ENCODE data around the gene RTP1.

DNA sequence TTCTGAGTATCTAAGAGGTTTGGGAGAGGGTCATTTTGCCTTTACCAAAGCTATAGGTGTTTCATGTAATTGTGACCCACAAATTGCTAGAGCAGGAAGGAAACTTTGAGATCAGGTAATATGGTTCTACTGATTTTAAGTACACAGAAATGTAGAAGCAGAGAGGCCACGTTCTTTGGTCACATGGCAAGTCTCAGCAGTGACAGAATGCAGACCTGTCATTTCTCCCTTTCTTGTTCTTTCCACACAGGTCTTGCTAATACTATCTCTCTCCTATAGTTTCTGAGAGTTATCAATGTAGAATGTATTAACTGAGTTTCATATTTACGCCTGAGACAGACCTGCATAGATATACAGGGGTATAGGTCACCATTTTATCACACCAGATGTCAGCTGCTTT, 10.9 kb upstream of the RTP1 start:
- TF ChIP-seq, protein P1, sequence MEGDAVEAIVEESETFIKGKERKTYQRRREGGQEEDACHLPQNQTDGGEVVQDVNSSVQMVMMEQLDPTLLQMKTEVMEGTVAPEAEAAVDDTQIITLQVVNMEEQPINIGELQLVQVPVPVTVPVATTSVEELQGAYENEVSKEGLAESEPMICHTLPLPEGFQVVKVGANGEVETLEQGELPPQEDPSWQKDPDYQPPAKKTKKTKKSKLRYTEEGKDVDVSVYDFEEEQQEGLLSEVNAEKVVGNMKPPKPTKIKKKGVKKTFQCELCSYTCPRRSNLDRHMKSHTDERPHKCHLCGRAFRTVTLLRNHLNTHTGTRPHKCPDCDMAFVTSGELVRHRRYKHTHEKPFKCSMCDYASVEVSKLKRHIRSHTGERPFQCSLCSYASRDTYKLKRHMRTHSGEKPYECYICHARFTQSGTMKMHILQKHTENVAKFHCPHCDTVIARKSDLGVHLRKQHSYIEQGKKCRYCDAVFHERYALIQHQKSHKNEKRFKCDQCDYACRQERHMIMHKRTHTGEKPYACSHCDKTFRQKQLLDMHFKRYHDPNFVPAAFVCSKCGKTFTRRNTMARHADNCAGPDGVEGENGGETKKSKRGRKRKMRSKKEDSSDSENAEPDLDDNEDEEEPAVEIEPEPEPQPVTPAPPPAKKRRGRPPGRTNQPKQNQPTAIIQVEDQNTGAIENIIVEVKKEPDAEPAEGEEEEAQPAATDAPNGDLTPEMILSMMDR (IDR thresholded peaks at IDR 0.05): no peak
- TF ChIP-seq SMC3 (IDR thresholded peaks at IDR 0.05; ENCODE audit: low read depth, low read length): no peak
- TF ChIP-seq, protein P2, sequence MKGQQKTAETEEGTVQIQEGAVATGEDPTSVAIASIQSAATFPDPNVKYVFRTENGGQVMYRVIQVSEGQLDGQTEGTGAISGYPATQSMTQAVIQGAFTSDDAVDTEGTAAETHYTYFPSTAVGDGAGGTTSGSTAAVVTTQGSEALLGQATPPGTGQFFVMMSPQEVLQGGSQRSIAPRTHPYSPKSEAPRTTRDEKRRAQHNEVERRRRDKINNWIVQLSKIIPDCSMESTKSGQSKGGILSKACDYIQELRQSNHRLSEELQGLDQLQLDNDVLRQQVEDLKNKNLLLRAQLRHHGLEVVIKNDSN (IDR thresholded peaks at IDR 0.05; ENCODE audit: borderline replicate concordance, low read depth): no peak
- no peak for TF ChIP-seq CHD2 (IDR thresholded peaks at IDR 0.05; ENCODE audit: low read length, partially characterized antibody)
- TF ChIP-seq FOSL2 (IDR thresholded peaks at IDR 0.05; ENCODE audit: borderline replicate concordance, low read depth): no peak
- no peak for TF ChIP-seq POLR2AphosphoS5 (IDR thresholded peaks at IDR 0.05; ENCODE audit: low read depth, low read length)
- no peak for TF ChIP-seq EP300 (IDR thresholded peaks at IDR 0.05; ENCODE audit: borderline replicate concordance in 1 of 2, low read depth in 1 of 2, low read length in 1 of 2)
- no peak for TF ChIP-seq TAF1 (IDR thresholded peaks at IDR 0.05; ENCODE audit: borderline replicate concordance, low read depth, low read length)
- TF ChIP-seq GABPA (IDR thresholded peaks at IDR 0.05; ENCODE audit: low read depth): no peak
- TF ChIP-seq YY1 (IDR thresholded peaks at IDR 0.05; ENCODE audit: low read depth): no peak
- no peak for TF ChIP-seq RFX5 (IDR thresholded peaks at IDR 0.05; ENCODE audit: low read length)
- no peak for TF ChIP-seq GATA2 (CRISPR knock-in tag; IDR thresholded peaks at IDR 0.05)
